ENCODE measurements around the gene AVP. TPM values are rescaled to one million over a fixed set of nuclear protein-coding genes. Genes with fewer than 3 reads are reported as not detected.
A peak's percentile ranks its signal among the peaks of the same experiment; 100 is the strongest.

AVP gene
- total and polyA plus RNA-seq, 2 of the 13 experiments (the other 11 are each of a cell fraction or from before 2014, with no cell fraction given): 0.12 TPM; not detected in 1

DNA sequence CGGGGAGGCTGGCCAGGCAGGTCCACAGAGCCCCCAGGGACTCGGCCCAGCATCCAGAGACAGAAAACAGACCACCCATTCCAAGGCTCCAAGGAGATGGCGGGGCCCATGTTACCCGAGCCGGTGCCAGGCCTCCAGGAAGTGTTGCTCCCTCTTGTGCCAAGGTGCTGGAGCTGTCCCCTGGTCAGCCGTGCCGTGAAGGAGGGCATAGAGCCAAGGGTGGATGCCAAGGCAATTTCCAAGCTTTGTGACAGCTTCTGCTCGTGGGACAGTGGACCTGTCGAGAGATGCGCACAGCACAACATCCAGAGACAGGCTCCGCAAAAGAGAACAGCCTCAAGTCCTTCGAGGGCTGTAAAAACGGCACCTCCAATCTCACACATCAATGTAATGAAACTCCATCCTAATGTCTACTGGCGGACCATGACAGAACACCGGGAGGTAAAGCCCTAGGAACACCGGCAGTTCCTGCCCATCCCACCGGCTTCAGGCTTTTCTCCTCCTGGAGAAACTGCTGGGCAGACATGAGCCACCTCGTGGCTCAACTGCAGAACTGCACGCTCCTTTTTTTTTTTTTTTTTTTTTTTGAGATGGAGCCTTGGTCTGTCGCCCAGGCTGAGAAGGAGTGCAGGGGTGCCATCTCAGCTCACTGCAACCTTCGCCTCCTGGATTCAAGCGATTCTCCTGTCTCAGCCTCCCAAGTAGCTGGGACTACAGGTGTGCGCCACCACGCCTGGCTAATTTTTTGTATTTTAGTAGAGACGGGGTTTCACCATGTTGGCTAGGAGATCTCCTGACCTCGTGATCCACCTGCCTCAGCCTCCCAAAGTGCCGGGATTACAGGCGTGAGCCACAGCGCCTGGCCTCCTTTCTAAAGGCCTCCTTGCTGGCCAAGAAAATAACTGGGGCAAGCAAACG is 30.9 kb upstream of the AVP start (continued):
- TF ChIP-seq ZNF605 (CRISPR knock-in tag; IDR thresholded peaks at IDR 0.05) (no peak), SIN3B (IDR thresholded peaks at IDR 0.05; ENCODE audit: low read length) (no peak), SNRNP70 (IDR thresholded peaks at IDR 0.05; ENCODE audit: low read depth, low read length) (no peak), SETDB1 (CRISPR knock-in tag; IDR thresholded peaks at IDR 0.05; ENCODE audit: borderline replicate concordance) (no peak), TSC22D2 (CRISPR knock-in tag; IDR thresholded peaks at IDR 0.05; ENCODE audit: borderline replicate concordance) (no peak), TEAD2 (CRISPR knock-in tag; IDR thresholded peaks at IDR 0.05) (0 out of 2 replicates have a peak, but pooled peaks have one; percentile 24), NCOA2 (CRISPR knock-in tag; IDR thresholded peaks at IDR 0.05) (no peak), EP300 (IDR thresholded peaks at IDR 0.05; ENCODE audit: low read depth in 2 of 2, low read length in 2 of 2) (no peak), EP300 (CRISPR knock-in tag; IDR thresholded peaks at IDR 0.05; ENCODE audit: borderline replicate concordance) (no peak), SP140L (CRISPR knock-in tag; IDR thresholded peaks at IDR 0.05; ENCODE audit: borderline replicate concordance) (no peak), THAP11 (CRISPR knock-in tag; IDR thresholded peaks at IDR 0.05) (no peak), ZNF839 (CRISPR knock-in tag; IDR thresholded peaks at IDR 0.05; ENCODE audit: borderline replicate concordance) (no peak), HCFC1 (IDR thresholded peaks at IDR 0.05; ENCODE audit: low read depth, low read length) (no peak), ZBTB3 (CRISPR knock-in tag; IDR thresholded peaks at IDR 0.05; ENCODE audit: borderline replicate concordance, low read depth) (no peak), ZNF562 (CRISPR knock-in tag; IDR thresholded peaks at IDR 0.05; ENCODE audit: borderline replicate concordance) (no peak), PLRG1 (conservative IDR thresholded peaks at IDR 0.05) (no peak), HMG20A (CRISPR knock-in tag; IDR thresholded peaks at IDR 0.05; ENCODE audit: borderline replicate concordance) (no peak), ZNF549 (CRISPR knock-in tag; IDR thresholded peaks at IDR 0.05) (no peak), CAMTA2 (CRISPR knock-in tag; IDR thresholded peaks at IDR 0.05; ENCODE audit: borderline replicate concordance) (peak; percentile 54; the same call in 1 of the 2 replicates), ZNF354B (CRISPR knock-in tag; IDR thresholded peaks at IDR 0.05) (no peak)
- TF ChIP-seq, protein P1, sequence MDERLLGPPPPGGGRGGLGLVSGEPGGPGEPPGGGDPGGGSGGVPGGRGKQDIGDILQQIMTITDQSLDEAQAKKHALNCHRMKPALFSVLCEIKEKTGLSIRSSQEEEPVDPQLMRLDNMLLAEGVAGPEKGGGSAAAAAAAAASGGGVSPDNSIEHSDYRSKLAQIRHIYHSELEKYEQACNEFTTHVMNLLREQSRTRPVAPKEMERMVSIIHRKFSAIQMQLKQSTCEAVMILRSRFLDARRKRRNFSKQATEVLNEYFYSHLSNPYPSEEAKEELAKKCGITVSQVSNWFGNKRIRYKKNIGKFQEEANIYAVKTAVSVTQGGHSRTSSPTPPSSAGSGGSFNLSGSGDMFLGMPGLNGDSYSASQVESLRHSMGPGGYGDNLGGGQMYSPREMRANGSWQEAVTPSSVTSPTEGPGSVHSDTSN (CRISPR knock-in tag; IDR thresholded peaks at IDR 0.05): no peak
- TF ChIP-seq, protein P2, sequence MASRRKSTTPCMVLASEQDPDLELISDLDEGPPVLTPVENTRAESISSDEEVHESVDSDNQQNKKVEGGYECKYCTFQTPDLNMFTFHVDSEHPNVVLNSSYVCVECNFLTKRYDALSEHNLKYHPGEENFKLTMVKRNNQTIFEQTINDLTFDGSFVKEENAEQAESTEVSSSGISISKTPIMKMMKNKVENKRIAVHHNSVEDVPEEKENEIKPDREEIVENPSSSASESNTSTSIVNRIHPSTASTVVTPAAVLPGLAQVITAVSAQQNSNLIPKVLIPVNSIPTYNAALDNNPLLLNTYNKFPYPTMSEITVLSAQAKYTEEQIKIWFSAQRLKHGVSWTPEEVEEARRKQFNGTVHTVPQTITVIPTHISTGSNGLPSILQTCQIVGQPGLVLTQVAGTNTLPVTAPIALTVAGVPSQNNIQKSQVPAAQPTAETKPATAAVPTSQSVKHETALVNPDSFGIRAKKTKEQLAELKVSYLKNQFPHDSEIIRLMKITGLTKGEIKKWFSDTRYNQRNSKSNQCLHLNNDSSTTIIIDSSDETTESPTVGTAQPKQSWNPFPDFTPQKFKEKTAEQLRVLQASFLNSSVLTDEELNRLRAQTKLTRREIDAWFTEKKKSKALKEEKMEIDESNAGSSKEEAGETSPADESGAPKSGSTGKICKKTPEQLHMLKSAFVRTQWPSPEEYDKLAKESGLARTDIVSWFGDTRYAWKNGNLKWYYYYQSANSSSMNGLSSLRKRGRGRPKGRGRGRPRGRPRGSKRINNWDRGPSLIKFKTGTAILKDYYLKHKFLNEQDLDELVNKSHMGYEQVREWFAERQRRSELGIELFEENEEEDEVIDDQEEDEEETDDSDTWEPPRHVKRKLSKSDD (CRISPR knock-in tag; IDR thresholded peaks at IDR 0.05; ENCODE audit: low read depth): no peak
- TF ChIP-seq, protein P3, sequence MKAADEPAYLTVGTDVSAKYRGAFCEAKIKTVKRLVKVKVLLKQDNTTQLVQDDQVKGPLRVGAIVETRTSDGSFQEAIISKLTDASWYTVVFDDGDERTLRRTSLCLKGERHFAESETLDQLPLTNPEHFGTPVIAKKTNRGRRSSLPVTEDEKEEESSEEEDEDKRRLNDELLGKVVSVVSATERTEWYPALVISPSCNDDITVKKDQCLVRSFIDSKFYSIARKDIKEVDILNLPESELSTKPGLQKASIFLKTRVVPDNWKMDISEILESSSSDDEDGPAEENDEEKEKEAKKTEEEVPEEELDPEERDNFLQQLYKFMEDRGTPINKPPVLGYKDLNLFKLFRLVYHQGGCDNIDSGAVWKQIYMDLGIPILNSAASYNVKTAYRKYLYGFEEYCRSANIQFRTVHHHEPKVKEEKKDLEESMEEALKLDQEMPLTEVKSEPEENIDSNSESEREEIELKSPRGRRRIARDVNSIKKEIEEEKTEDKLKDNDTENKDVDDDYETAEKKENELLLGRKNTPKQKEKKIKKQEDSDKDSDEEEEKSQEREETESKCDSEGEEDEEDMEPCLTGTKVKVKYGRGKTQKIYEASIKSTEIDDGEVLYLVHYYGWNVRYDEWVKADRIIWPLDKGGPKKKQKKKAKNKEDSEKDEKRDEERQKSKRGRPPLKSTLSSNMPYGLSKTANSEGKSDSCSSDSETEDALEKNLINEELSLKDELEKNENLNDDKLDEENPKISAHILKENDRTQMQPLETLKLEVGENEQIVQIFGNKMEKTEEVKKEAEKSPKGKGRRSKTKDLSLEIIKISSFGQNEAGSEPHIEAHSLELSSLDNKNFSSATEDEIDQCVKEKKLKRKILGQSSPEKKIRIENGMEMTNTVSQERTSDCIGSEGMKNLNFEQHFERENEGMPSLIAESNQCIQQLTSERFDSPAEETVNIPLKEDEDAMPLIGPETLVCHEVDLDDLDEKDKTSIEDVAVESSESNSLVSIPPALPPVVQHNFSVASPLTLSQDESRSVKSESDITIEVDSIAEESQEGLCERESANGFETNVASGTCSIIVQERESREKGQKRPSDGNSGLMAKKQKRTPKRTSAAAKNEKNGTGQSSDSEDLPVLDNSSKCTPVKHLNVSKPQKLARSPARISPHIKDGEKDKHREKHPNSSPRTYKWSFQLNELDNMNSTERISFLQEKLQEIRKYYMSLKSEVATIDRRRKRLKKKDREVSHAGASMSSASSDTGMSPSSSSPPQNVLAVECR (CRISPR knock-in tag; IDR thresholded peaks at IDR 0.05; ENCODE audit: borderline replicate concordance): peak; percentile 59

All from HepG2 (cell line).